ENCODE data around the gene ZNF695.

The ZNF695 gene

GRCh38 chr1:246954126-246954525 lies 53.7 kb downstream of the ZNF695 start:
- DNase-seq: no peak

GRCh38 chr1:246951413-246951812 lies 56.4 kb downstream of the ZNF695 start:
- no peak for DNase-seq

GRCh38 chr1:246949956-246950355 lies 57.9 kb downstream of the ZNF695 start:
- no peak for DNase-seq

GRCh38 chr1:246947255-246947654 lies 60.6 kb downstream of the ZNF695 start:
- DNase-seq: no peak

- DNase-seq: no peak
Measured at GRCh38 chr1:246946366-246946765, 61.5 kb downstream of the ZNF695 start.
